CD4-positive, alpha-beta T cell treated with Interferon alpha-2 for 1 hour (primary cell): ENCODE data around the gene BCAM.
"Not testable (repeated sequence)": the region's sequence is repeated elsewhere in the genome, so short reads cannot be mapped to it uniquely, and the experiment has no call there.

ENCODE experiments used
- DNase-seq, 2 donors: peaks; one replicate each; pipeline ENCODE4 v3.0.0-alpha.2; 2020 to 2022

The BCAM gene

GRCh38 chr19:44855606-44856005, 46.7 kb downstream of the BCAM start:
- no peak for DNase-seq

DNA sequence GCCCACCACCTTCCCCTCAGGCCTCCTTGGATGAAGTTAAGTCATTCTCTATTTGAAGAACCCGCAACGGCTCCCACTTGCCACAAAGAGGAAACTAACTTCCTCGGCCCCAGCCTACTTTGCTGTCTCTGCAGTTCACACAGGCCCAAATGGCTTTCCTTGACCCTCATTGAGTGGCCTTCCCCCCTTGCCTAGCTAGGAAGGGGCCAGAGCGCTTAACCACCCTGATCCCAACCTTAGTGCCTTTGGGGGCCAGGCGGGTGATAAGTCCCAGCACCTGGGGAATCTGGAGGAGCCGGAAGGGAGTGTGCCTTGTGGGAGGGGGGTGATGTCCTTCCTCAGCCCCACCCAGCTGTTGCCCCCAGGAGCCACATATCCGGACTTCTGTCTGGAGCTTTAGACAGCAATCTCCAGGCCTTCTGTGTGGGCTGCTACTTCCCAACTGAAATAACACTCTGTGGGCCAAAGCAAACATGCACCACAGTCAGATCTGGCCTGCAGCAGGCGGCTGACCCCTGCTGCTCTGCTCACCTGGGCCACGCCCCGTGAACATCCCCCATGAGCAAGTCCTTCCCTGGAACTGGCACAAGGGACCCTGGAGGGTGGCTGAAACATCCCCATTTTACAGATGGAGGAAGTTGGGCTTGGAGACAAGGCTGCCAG, 47.6 kb downstream of the BCAM start:
- no peak for DNase-seq

- DNase-seq, result no peak
These were observed 48.9 kb downstream of the BCAM start for GRCh38 chr19:44857837-44858236.

GRCh38 chr19:44861576-44861975, 52.7 kb downstream of the BCAM start:
- not testable (repeated sequence) for DNase-seq

DNA sequence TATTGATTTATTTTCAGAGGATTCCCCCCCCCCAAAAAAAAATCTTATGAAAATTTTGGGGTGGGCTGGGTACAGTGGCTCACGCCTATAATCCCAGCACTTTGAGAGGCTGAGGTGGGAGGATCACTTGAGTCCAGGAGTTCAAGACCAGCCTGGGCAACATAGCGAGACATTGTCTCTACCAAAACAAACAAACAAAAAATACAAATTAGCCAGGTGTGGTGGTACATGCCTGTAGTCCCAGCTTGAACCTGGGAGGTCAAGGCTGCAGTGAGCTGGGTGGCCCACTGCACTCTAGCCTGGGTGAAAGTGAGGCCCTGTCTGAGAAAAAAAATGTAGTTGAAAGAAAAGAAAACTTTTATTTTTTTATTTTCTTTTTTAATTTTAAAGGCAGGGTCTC, 55.1 kb downstream of the BCAM start:
- no peak for DNase-seq

DNA sequence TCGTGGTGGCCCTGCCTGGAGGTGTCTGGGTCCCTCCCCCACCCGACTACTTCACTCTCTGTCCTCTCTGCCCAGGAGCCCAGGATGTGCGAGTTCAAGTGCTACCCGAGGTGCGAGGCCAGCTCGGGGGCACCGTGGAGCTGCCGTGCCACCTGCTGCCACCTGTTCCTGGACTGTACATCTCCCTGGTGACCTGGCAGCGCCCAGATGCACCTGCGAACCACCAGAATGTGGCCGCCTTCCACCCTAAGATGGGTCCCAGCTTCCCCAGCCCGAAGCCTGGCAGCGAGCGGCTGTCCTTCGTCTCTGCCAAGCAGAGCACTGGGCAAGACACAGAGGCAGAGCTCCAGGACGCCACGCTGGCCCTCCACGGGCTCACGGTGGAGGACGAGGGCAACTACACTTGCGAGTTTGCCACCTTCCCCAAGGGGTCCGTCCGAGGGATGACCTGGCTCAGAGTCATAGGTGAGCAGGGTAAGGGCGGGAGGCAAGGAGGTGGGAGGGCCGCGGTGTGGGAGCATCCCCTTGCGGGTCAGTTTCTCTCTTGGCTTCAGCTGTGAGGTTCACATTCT, 56.4 kb downstream of the BCAM start:
- DNase-seq, result no peak

- DNase-seq, result no peak
These were observed 57.8 kb downstream of the BCAM start for GRCh38 chr19:44866664-44867063.

- no peak for DNase-seq
These were observed 58.7 kb downstream of the BCAM start for GRCh38 chr19:44867578-44867977.

DNA sequence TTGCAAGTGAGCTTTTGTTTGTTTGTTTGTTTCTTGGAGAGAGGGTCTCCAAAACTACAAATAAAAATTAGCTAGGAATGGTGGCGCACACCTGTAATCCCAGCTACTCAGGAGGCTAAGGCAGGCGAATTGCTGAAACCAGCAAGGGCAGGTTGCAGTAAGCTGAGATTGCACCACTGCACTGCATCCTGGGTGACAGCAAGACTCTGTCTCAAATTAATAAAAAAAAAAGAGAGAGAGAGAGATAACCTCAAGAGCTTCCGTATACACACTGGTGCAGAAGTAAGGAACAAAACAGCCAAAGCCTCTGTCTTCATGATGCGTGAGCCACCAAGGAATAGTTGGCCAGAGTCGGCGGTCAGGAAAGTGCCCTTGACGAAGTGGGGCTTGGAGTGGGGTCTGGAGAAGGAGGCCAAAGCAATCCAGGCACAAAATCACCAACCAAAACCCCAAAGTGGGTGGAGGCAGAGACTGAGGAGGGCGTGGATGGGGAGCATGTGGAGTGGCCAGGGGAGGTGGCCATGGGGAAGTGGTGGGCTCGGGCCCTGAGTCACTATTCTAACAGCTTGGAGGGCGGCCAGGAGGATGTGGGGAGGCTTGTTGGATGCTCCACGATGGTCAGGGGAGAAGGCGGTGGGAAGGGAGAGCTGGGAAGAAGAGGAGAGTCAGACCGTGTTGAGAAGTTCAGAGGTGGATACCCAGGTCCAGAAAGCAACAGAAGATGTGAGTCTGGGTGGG, 61.0 kb downstream of the BCAM start:
- DNase-seq, result peak in 1 of 2 donors; percentile 36
